ENCODE results near the gene COL2A1.

DNA sequence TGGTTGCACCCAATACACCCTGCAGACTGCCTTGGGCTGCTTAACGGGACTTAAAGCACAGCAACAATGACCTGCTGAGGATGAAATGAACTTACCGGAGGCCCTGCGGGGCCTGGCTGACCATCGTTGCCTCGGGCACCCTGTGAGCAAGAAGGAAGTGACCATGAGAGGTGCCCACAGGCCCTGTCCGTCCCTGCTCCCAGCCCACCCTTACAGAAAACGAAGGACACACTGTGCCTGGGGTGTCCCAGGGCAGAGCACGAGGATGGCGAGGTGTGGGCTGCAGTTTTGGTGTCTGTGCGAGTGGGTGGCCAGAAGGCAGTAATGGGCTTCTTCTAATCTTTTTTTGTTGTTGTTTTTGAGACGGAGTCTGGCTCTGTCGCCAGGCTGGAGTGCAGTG is 14.6 kb downstream of the COL2A1 start:
- TF ChIP-seq, protein P1, sequence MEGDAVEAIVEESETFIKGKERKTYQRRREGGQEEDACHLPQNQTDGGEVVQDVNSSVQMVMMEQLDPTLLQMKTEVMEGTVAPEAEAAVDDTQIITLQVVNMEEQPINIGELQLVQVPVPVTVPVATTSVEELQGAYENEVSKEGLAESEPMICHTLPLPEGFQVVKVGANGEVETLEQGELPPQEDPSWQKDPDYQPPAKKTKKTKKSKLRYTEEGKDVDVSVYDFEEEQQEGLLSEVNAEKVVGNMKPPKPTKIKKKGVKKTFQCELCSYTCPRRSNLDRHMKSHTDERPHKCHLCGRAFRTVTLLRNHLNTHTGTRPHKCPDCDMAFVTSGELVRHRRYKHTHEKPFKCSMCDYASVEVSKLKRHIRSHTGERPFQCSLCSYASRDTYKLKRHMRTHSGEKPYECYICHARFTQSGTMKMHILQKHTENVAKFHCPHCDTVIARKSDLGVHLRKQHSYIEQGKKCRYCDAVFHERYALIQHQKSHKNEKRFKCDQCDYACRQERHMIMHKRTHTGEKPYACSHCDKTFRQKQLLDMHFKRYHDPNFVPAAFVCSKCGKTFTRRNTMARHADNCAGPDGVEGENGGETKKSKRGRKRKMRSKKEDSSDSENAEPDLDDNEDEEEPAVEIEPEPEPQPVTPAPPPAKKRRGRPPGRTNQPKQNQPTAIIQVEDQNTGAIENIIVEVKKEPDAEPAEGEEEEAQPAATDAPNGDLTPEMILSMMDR (IDR thresholded peaks at IDR 0.05) = no peak
- TF ChIP-seq POLR2A (IDR thresholded peaks at IDR 0.05) = no peak
